ENCODE results near the gene ATP8A2.

ATP8A2 gene

GRCh38 chr13:25691654-25692053 is 319.9 kb downstream of the ATP8A2 start:
- ATAC-seq (replicated peaks; ENCODE audit: extremely low read depth, poor library complexity, severe bottlenecking) (no peak), DNase-seq (ENCODE audit: low spot score in 2 of 2) (no peak)
- Mint-ChIP-seq H3K36me3 (ENCODE audit: insufficient read depth) (no peaks in the 10 kb centered on the region), H3K4me3 (no peak overlapping the region), H3K4me1 (no peaks in the 10 kb centered on the region), H3K9me3 (no peaks in the 10 kb centered on the region), H3K27me3 (peaks cover 40% of the 10 kb centered on the region), H3K27ac (ENCODE audit: low read depth) (no peak overlapping the region)

- Mint-ChIP-seq H3K27me3 (peaks cover 40% of the 10 kb centered on the region), H3K9me3 (no peaks in the 10 kb centered on the region), H3K4me3 (no peak overlapping the region), H3K27ac (ENCODE audit: low read depth) (no peak overlapping the region), H3K4me1 (no peaks in the 10 kb centered on the region), H3K36me3 (ENCODE audit: insufficient read depth) (no peaks in the 10 kb centered on the region)
- DNase-seq (ENCODE audit: low spot score in 2 of 2) (no peak), ATAC-seq (replicated peaks; ENCODE audit: extremely low read depth, poor library complexity, severe bottlenecking) (no peak)
Measured at GRCh38 chr13:25692099-25692498, 320.3 kb downstream of the ATP8A2 start.

- DNase-seq (ENCODE audit: low spot score in 2 of 2) (no peak), ATAC-seq (replicated peaks; ENCODE audit: extremely low read depth, poor library complexity, severe bottlenecking) (no peak)
- H3K36me3 Mint-ChIP-seq (ENCODE audit: insufficient read depth): peaks cover 2% of the 10 kb centered on the region
- H3K9me3 Mint-ChIP-seq: no peaks in the 10 kb centered on the region
- H3K4me3 Mint-ChIP-seq: no peak overlapping the region
- H3K4me1 Mint-ChIP-seq: no peaks in the 10 kb centered on the region
- H3K27me3 Mint-ChIP-seq: peaks cover 24% of the 10 kb centered on the region
- H3K27ac Mint-ChIP-seq (ENCODE audit: low read depth): no peak overlapping the region
Measured at GRCh38 chr13:25699056-25699455, 327.3 kb downstream of the ATP8A2 start.

GRCh38 chr13:25699600-25699999 is 327.8 kb downstream of the ATP8A2 start:
- Mint-ChIP-seq H3K27me3 (peaks cover 18% of the 10 kb centered on the region), H3K27ac (ENCODE audit: low read depth) (no peak overlapping the region), H3K4me1 (no peaks in the 10 kb centered on the region), H3K9me3 (no peaks in the 10 kb centered on the region), H3K4me3 (no peak overlapping the region), H3K36me3 (ENCODE audit: insufficient read depth) (peaks cover 2% of the 10 kb centered on the region)
- no peak for DNase-seq (ENCODE audit: low spot score in 2 of 2)
- ATAC-seq (replicated peaks; ENCODE audit: extremely low read depth, poor library complexity, severe bottlenecking): no peak

GRCh38 chr13:25701304-25701703 is 329.5 kb downstream of the ATP8A2 start:
- H3K4me1 Mint-ChIP-seq: no peaks in the 10 kb centered on the region
- no peak overlapping the region for H3K4me3 Mint-ChIP-seq
- no peak for ATAC-seq (replicated peaks; ENCODE audit: extremely low read depth, poor library complexity, severe bottlenecking)
- H3K27ac Mint-ChIP-seq (ENCODE audit: low read depth): no peak overlapping the region
- peaks cover 18% of the 10 kb centered on the region for H3K27me3 Mint-ChIP-seq
- H3K9me3 Mint-ChIP-seq: no peaks in the 10 kb centered on the region
- no peak for DNase-seq (ENCODE audit: low spot score in 2 of 2)
- H3K36me3 Mint-ChIP-seq (ENCODE audit: insufficient read depth): peaks cover 2% of the 10 kb centered on the region

GRCh38 chr13:25702386-25702785 is 330.6 kb downstream of the ATP8A2 start:
- Mint-ChIP-seq H3K4me3 (no peak overlapping the region), H3K27me3 (peaks cover 18% of the 10 kb centered on the region), H3K4me1 (no peaks in the 10 kb centered on the region), H3K36me3 (ENCODE audit: insufficient read depth) (peaks cover 2% of the 10 kb centered on the region), H3K9me3 (no peaks in the 10 kb centered on the region), H3K27ac (ENCODE audit: low read depth) (no peak overlapping the region)
- no peak for DNase-seq (ENCODE audit: low spot score in 2 of 2)
- no peak for ATAC-seq (replicated peaks; ENCODE audit: extremely low read depth, poor library complexity, severe bottlenecking)

GRCh38 chr13:25707726-25708125 is 336.0 kb downstream of the ATP8A2 start:
- Mint-ChIP-seq H3K4me1 (no peaks in the 10 kb centered on the region), H3K27ac (ENCODE audit: low read depth) (no peak overlapping the region), H3K4me3 (no peak overlapping the region), H3K9me3 (no peaks in the 10 kb centered on the region), H3K27me3 (peaks cover 22% of the 10 kb centered on the region), H3K36me3 (ENCODE audit: insufficient read depth) (peaks cover 2% of the 10 kb centered on the region)
- DNase-seq (ENCODE audit: low spot score in 2 of 2) (no peak), ATAC-seq (replicated peaks; ENCODE audit: extremely low read depth, poor library complexity, severe bottlenecking) (no peak)

- no peaks in the 10 kb centered on the region for H3K4me1 Mint-ChIP-seq
- no peak for DNase-seq (ENCODE audit: low spot score in 2 of 2)
- no peaks in the 10 kb centered on the region for H3K9me3 Mint-ChIP-seq
- H3K4me3 Mint-ChIP-seq: no peak overlapping the region
- no peak for ATAC-seq (replicated peaks; ENCODE audit: extremely low read depth, poor library complexity, severe bottlenecking)
- H3K27me3 Mint-ChIP-seq: peaks cover 21% of the 10 kb centered on the region
- H3K27ac Mint-ChIP-seq (ENCODE audit: low read depth): no peak overlapping the region
- peaks cover 2% of the 10 kb centered on the region for H3K36me3 Mint-ChIP-seq (ENCODE audit: insufficient read depth)
Measured at GRCh38 chr13:25708268-25708667, 336.5 kb downstream of the ATP8A2 start.

- Mint-ChIP-seq H3K4me1 (no peaks in the 10 kb centered on the region), H3K4me3 (no peak overlapping the region), H3K9me3 (no peaks in the 10 kb centered on the region), H3K27ac (ENCODE audit: low read depth) (no peak overlapping the region), H3K27me3 (peaks cover 29% of the 10 kb centered on the region), H3K36me3 (ENCODE audit: insufficient read depth) (peaks cover 2% of the 10 kb centered on the region)
- no peak for ATAC-seq (replicated peaks; ENCODE audit: extremely low read depth, poor library complexity, severe bottlenecking)
- no peak for DNase-seq (ENCODE audit: low spot score in 2 of 2)
Measured at GRCh38 chr13:25709088-25709487, 337.3 kb downstream of the ATP8A2 start.

- no peaks in the 10 kb centered on the region for H3K36me3 Mint-ChIP-seq (ENCODE audit: insufficient read depth)
- no peaks in the 10 kb centered on the region for H3K9me3 Mint-ChIP-seq
- H3K4me3 Mint-ChIP-seq: no peak overlapping the region
- no peaks in the 10 kb centered on the region for H3K4me1 Mint-ChIP-seq
- ATAC-seq (replicated peaks; ENCODE audit: extremely low read depth, poor library complexity, severe bottlenecking) (no peak), DNase-seq (ENCODE audit: low spot score in 2 of 2) (no peak)
- no peak overlapping the region for H3K27ac Mint-ChIP-seq (ENCODE audit: low read depth)
- peaks cover 50% of the 10 kb centered on the region for H3K27me3 Mint-ChIP-seq
Measured at GRCh38 chr13:25715760-25716159, 344.0 kb downstream of the ATP8A2 start.

- no peak overlapping the region for H3K27ac Mint-ChIP-seq (ENCODE audit: low read depth)
- no peaks in the 10 kb centered on the region for H3K9me3 Mint-ChIP-seq
- ATAC-seq (replicated peaks; ENCODE audit: extremely low read depth, poor library complexity, severe bottlenecking): no peak
- no peaks in the 10 kb centered on the region for H3K4me1 Mint-ChIP-seq
- DNase-seq (ENCODE audit: low spot score in 2 of 2): no peak
- H3K4me3 Mint-ChIP-seq: no peak overlapping the region
- H3K27me3 Mint-ChIP-seq: peaks cover 38% of the 10 kb centered on the region
- no peaks in the 10 kb centered on the region for H3K36me3 Mint-ChIP-seq (ENCODE audit: insufficient read depth)
Measured at GRCh38 chr13:25717666-25718197, 346.0 kb downstream of the ATP8A2 start.

- Mint-ChIP-seq H3K27me3 (peaks cover 34% of the 10 kb centered on the region), H3K36me3 (ENCODE audit: insufficient read depth) (no peaks in the 10 kb centered on the region), H3K9me3 (no peaks in the 10 kb centered on the region), H3K4me1 (no peaks in the 10 kb centered on the region), H3K27ac (ENCODE audit: low read depth) (no peak overlapping the region), H3K4me3 (no peak overlapping the region)
- DNase-seq (ENCODE audit: low spot score in 2 of 2): no peak
- no peak for ATAC-seq (replicated peaks; ENCODE audit: extremely low read depth, poor library complexity, severe bottlenecking)
Measured at GRCh38 chr13:25719666-25720065, 347.9 kb downstream of the ATP8A2 start.

- no peaks in the 10 kb centered on the region for H3K9me3 Mint-ChIP-seq
- DNase-seq (ENCODE audit: low spot score in 2 of 2): no peak
- H3K36me3 Mint-ChIP-seq (ENCODE audit: insufficient read depth): no peaks in the 10 kb centered on the region
- H3K27ac Mint-ChIP-seq (ENCODE audit: low read depth): no peak overlapping the region
- no peak for ATAC-seq (replicated peaks; ENCODE audit: extremely low read depth, poor library complexity, severe bottlenecking)
- peaks cover 31% of the 10 kb centered on the region for H3K27me3 Mint-ChIP-seq
- no peak overlapping the region for H3K4me3 Mint-ChIP-seq
- H3K4me1 Mint-ChIP-seq: no peaks in the 10 kb centered on the region
Measured at GRCh38 chr13:25722893-25723292, 351.1 kb downstream of the ATP8A2 start.

GRCh38 chr13:25725104-25725503 is 353.3 kb downstream of the ATP8A2 start:
- no peaks in the 10 kb centered on the region for H3K9me3 Mint-ChIP-seq
- peaks cover 32% of the 10 kb centered on the region for H3K27me3 Mint-ChIP-seq
- H3K27ac Mint-ChIP-seq (ENCODE audit: low read depth): no peak overlapping the region
- no peaks in the 10 kb centered on the region for H3K4me1 Mint-ChIP-seq
- peaks cover 3% of the 10 kb centered on the region for H3K36me3 Mint-ChIP-seq (ENCODE audit: insufficient read depth)
- ATAC-seq (replicated peaks; ENCODE audit: extremely low read depth, poor library complexity, severe bottlenecking) (no peak), DNase-seq (ENCODE audit: low spot score in 2 of 2) (no peak)
- H3K4me3 Mint-ChIP-seq: no peak overlapping the region

Measured in central memory CD8-positive, alpha-beta T cell (primary cell).